Measurements from ENCODE around the gene RFC1. TPM values are rescaled to one million over a fixed set of nuclear protein-coding genes. Genes with fewer than 3 reads are reported as not detected.
A peak's percentile ranks its signal among the peaks of the same experiment; 100 is the strongest.

RFC1 gene
- total and polyA plus RNA-seq, 9 of the 15 experiments (the other 6 are each of a cell fraction or from before 2014, with no cell fraction given): 16.8 to 85.6 (median 45.2) TPM

DNA sequence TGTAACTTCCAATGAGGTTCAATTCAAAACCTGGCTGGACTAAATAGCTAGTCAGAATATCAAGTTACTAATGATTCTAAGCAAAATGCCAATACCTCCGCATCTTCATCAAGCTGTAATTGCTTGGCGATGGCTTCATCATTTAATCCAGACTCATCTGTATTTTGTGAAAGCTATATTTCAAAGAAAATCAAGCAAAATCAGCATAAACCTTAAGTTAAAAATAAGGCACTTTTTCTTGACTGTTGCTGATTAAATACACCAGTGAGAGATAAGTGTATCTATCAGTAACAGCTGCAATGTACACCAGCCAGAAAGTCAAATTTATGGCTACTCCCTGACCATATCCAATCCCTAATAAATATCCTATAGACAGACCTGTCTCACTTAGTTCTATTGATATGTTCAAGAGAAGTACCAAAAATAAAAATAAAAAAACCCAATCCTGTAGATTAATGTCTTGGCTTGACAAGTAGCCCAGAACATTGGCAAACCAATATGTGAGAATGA lies 39.6 kb downstream of the RFC1 start (continued):
- TF ChIP-seq TEAD4 (IDR thresholded peaks at IDR 0.05; ENCODE audit: low read length): 0 out of 2 replicates have a peak, but pooled peaks have one; percentile 17
- no peak for TF ChIP-seq TEAD4 (CRISPR knock-in tag; IDR thresholded peaks at IDR 0.05; ENCODE audit: borderline replicate concordance)
- TF ChIP-seq YBX1 (IDR thresholded peaks at IDR 0.05): no peak
- TF ChIP-seq TAL1 (IDR thresholded peaks at IDR 0.05): peak; percentile 42; the same call in 1 of the 2 replicates
- no peak for TF ChIP-seq ZNF174 (CRISPR knock-in tag; IDR thresholded peaks at IDR 0.05)
- TF ChIP-seq MCM7 (IDR thresholded peaks at IDR 0.05): no peak
- TF ChIP-seq BDP1 (IDR thresholded peaks at IDR 0.05; ENCODE audit: insufficient read depth, insufficient read length): no peak
- no peak for TF ChIP-seq MTA3 (IDR thresholded peaks at IDR 0.05; ENCODE audit: borderline replicate concordance)
- TF ChIP-seq, protein P1, sequence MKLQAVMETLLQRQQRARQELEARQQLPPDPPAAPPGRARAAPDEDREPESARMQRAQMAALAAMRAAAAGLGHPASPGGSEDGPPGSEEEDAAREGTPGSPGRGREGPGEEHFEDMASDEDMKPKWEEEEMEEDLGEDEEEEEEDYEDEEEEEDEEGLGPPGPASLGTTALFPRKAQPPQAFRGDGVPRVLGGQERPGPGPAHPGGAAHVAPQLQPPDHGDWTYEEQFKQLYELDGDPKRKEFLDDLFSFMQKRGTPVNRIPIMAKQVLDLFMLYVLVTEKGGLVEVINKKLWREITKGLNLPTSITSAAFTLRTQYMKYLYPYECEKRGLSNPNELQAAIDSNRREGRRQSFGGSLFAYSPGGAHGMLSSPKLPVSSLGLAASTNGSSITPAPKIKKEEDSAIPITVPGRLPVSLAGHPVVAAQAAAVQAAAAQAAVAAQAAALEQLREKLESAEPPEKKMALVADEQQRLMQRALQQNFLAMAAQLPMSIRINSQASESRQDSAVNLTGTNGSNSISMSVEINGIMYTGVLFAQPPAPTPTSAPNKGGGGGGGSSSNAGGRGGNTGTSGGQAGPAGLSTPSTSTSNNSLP (IDR thresholded peaks at IDR 0.05; ENCODE audit: borderline replicate concordance, low read depth, low read length): no peak
- TF ChIP-seq RCOR1 (IDR thresholded peaks at IDR 0.05; ENCODE audit: borderline replicate concordance in 1 of 2, low read depth in 2 of 2, low read length in 2 of 2): no peak
